HT-29 (cell line): ENCODE results near the gene CDK6. TPM values are rescaled to one million over a fixed set of nuclear protein-coding genes. Genes with fewer than 3 reads are reported as not detected.
A peak's percentile ranks its signal among the peaks of the same experiment; 100 is the strongest.

Source experiments
- DNase-seq: peaks from one replicate; pipeline ENCODE4 v3.0.0-alpha.2; 2015; ENCODE audit warnings: low spot score
- total RNA-seq: library from RNA; depleted of rRNA; stranded (reverse); fragments of >200 nt; shearing (Covaris generic); gene quantifications from 2 replicates; pipeline ENCODE4 v1.2.3, GENCODE V29; 2014

Gene CDK6
- total RNA-seq, 1 experiment from 2014 or later: 48.8 TPM

- DNase-seq: no peak
Observed at GRCh38 chr7:92827464-92828120, 8.8 kb downstream of the CDK6 start.

GRCh38 chr7:92826258-92826938 lies 10.0 kb downstream of the CDK6 start:
- no peak for DNase-seq

- DNase-seq: no peak
Observed at GRCh38 chr7:92824901-92825480, 11.4 kb downstream of the CDK6 start.

- no peak for DNase-seq
Observed at GRCh38 chr7:92824450-92824849, 11.9 kb downstream of the CDK6 start.

GRCh38 chr7:92823042-92823441 lies 13.3 kb downstream of the CDK6 start:
- DNase-seq: no peak

GRCh38 chr7:92820191-92820590 lies 16.2 kb downstream of the CDK6 start:
- DNase-seq: no peak

- no peak for DNase-seq
Observed at GRCh38 chr7:92817398-92817797, 19.0 kb downstream of the CDK6 start.

GRCh38 chr7:92815412-92815811 lies 21.0 kb downstream of the CDK6 start:
- DNase-seq: no peak

- no peak for DNase-seq
Observed at GRCh38 chr7:92813390-92814024, 22.9 kb downstream of the CDK6 start.

- no peak for DNase-seq
Observed at GRCh38 chr7:92811158-92811557, 25.2 kb downstream of the CDK6 start.

GRCh38 chr7:92809760-92810573 lies 26.4 kb downstream of the CDK6 start:
- peak; percentile 91 for DNase-seq

- no peak for DNase-seq
Observed at GRCh38 chr7:92809397-92809759, 27.0 kb downstream of the CDK6 start.

GRCh38 chr7:92808635-92809034 lies 27.7 kb downstream of the CDK6 start:
- no peak for DNase-seq

- no peak for DNase-seq
Observed at GRCh38 chr7:92808006-92808405, 28.4 kb downstream of the CDK6 start.

GRCh38 chr7:92806496-92806895 lies 29.9 kb downstream of the CDK6 start:
- DNase-seq: no peak

- DNase-seq: no peak
Observed at GRCh38 chr7:92802406-92802805, 34.0 kb downstream of the CDK6 start.

GRCh38 chr7:92799446-92800211 lies 36.7 kb downstream of the CDK6 start:
- DNase-seq: no peak

GRCh38 chr7:92798517-92799249 lies 37.7 kb downstream of the CDK6 start:
- DNase-seq: no peak

- DNase-seq: no peak
Observed at GRCh38 chr7:92797693-92798092, 38.7 kb downstream of the CDK6 start.

- DNase-seq: no peak
Observed at GRCh38 chr7:92797284-92797683, 39.1 kb downstream of the CDK6 start.
